Stimulated activated CD4-positive, alpha-beta T cell treated with anti-CD3 and anti-CD28 coated beads, Interleukin-4, amount 100 ng/mL, for 1 hour (primary cell): ENCODE data around the gene CCDC186.
"Not testable (repeated sequence)": the region's sequence is repeated elsewhere in the genome, so short reads cannot be mapped to it uniquely, and the experiment has no call there.

Experiments used
- DNase-seq: peaks from one replicate; pipeline ENCODE4 v3.0.0-alpha.2; 2020

The CCDC186 gene

GRCh38 chr10:114172776-114173602 is 1.0 kb downstream of the CCDC186 start:
- DNase-seq = no peak

GRCh38 chr10:114172216-114172615 is 1.8 kb downstream of the CCDC186 start:
- no peak for DNase-seq

GRCh38 chr10:114168450-114169009 is 5.5 kb downstream of the CCDC186 start:
- DNase-seq = no peak

- no peak for DNase-seq
These were observed 6.0 kb downstream of the CCDC186 start for GRCh38 chr10:114167985-114168384.

- no peak for DNase-seq
These were observed 7.5 kb downstream of the CCDC186 start for GRCh38 chr10:114166494-114166893.

GRCh38 chr10:114166043-114166442 is 8.0 kb downstream of the CCDC186 start:
- DNase-seq = no peak

GRCh38 chr10:114163062-114163461 is 10.9 kb downstream of the CCDC186 start:
- DNase-seq = no peak

GRCh38 chr10:114157912-114158311 is 16.1 kb downstream of the CCDC186 start:
- DNase-seq = no peak

- DNase-seq = no peak
These were observed 22.1 kb downstream of the CCDC186 start for GRCh38 chr10:114151892-114152291.

- DNase-seq = no peak
These were observed 22.5 kb downstream of the CCDC186 start for GRCh38 chr10:114151486-114151885.

- not testable (repeated sequence) for DNase-seq
These were observed 24.5 kb downstream of the CCDC186 start for GRCh38 chr10:114149476-114149875.

- no peak for DNase-seq
These were observed 30.8 kb downstream of the CCDC186 start for GRCh38 chr10:114143160-114143559.

- no peak for DNase-seq
These were observed 32.0 kb downstream of the CCDC186 start for GRCh38 chr10:114142018-114142417.

- not testable (repeated sequence) for DNase-seq
These were observed 33.2 kb downstream of the CCDC186 start for GRCh38 chr10:114140827-114141226.

- DNase-seq = no peak
These were observed 34.0 kb downstream of the CCDC186 start for GRCh38 chr10:114140036-114140435.

GRCh38 chr10:114138581-114138980 is 35.4 kb downstream of the CCDC186 start:
- no peak for DNase-seq

- DNase-seq = no peak
These were observed 38.5 kb downstream of the CCDC186 start for GRCh38 chr10:114135476-114135875.

- DNase-seq = no peak
These were observed 42.9 kb downstream of the CCDC186 start for GRCh38 chr10:114131094-114131493.

- no peak for DNase-seq
These were observed 53.0 kb downstream of the CCDC186 start for GRCh38 chr10:114121031-114121430.

GRCh38 chr10:114118514-114118913 is 55.5 kb downstream of the CCDC186 start:
- no peak for DNase-seq

GRCh38 chr10:114117728-114118127 is 56.3 kb downstream of the CCDC186 start:
- no peak for DNase-seq

- no peak for DNase-seq
These were observed 58.1 kb downstream of the CCDC186 start for GRCh38 chr10:114115661-114116445.

- DNase-seq = no peak
These were observed 63.6 kb downstream of the CCDC186 start for GRCh38 chr10:114110174-114110972.
